ENCODE data around the gene RABL6.

GRCh38 chr9:136829412-136829811 is 21.7 kb downstream of the RABL6 start:
- TF ChIP-seq CTCF (IDR thresholded peaks at IDR 0.05) (no peak), EZH2phosphoT487 (IDR thresholded peaks at IDR 0.05) (no peak)

Measured in neural progenitor cell (in vitro differentiated cells).